ENCODE data around the gene MBD5. TPM values are rescaled to one million over a fixed set of nuclear protein-coding genes. Genes with fewer than 3 reads are reported as not detected.

Gene MBD5
- total and polyA plus RNA-seq, 8 donors: 32.5 to 58.0 (median 43.5) TPM

DNA sequence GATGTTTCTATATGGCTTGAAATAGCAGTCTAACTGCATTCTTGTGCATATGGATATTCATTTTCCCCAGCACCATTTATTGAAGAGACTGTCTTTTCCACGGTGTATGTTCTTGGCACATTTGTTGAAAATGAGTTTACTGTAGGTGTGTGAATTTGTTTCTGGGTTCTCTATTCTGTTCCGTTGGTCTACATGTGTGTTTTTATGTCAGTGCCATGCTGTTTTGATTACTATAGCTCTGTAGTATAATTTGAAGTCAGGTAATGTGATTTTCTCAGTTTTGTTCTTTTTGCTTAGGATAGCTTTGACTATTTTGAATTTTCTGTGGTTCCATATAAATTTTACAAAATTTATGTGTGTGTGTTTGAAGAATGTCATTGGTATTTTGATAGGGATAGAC, 201.0 kb downstream of the MBD5 start:
- TF ChIP-seq, protein P1, sequence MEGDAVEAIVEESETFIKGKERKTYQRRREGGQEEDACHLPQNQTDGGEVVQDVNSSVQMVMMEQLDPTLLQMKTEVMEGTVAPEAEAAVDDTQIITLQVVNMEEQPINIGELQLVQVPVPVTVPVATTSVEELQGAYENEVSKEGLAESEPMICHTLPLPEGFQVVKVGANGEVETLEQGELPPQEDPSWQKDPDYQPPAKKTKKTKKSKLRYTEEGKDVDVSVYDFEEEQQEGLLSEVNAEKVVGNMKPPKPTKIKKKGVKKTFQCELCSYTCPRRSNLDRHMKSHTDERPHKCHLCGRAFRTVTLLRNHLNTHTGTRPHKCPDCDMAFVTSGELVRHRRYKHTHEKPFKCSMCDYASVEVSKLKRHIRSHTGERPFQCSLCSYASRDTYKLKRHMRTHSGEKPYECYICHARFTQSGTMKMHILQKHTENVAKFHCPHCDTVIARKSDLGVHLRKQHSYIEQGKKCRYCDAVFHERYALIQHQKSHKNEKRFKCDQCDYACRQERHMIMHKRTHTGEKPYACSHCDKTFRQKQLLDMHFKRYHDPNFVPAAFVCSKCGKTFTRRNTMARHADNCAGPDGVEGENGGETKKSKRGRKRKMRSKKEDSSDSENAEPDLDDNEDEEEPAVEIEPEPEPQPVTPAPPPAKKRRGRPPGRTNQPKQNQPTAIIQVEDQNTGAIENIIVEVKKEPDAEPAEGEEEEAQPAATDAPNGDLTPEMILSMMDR (IDR thresholded peaks at IDR 0.05): no peak
- ATAC-seq: no peak
- no peaks in the 10 kb centered on the region for H3K4me1 ChIP-seq
- DNase-seq: no peak
- no peak overlapping the region for H3K4me3 ChIP-seq
- intact Hi-C loops (cut with DNase I): no loop called here
- no peaks in the 10 kb centered on the region for H3K27me3 ChIP-seq
- H3K36me3 ChIP-seq: no peaks in the 10 kb centered on the region
- H3K9me3 ChIP-seq: peaks cover 0 to 37% of the 10 kb centered on the region in 2 donors
- H3K27ac ChIP-seq: no peak overlapping the region

DNA sequence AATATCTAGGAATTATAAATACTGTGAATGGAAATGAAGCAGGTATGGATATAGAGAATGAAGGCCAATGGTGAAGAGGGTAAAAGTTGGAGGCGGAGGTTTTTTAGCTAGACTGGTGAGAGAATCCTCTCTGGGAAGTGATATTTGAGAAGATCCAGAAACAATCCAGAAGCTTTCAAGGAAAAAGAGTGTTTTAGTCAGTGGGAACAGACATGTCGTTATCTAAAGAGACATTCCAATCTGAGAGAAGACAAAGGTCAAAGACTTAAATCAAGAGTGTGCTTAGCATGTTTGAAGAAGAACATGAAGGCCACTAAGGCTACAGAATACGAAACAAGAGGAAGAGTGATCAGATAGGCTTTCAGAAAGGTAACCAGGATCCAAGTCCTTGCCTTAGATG, 211.0 kb downstream of the MBD5 start:
- Histone ChIP-seq H3K27me3 (no peaks in the 10 kb centered on the region), H3K4me3 (no peak overlapping the region), H3K27ac (no peak overlapping the region), H3K4me1 (no peaks in the 10 kb centered on the region), H3K9me3 (peaks cover 0 to 15% of the 10 kb centered on the region in 2 donors), H3K36me3 (peaks cover 0 to 14% of the 10 kb centered on the region in 2 donors)
- no peak for DNase-seq
- intact Hi-C loops (cut with DNase I): no loop called here
- no peak for ATAC-seq
- TF ChIP-seq, protein P1 (IDR thresholded peaks at IDR 0.05): no peak

DNA sequence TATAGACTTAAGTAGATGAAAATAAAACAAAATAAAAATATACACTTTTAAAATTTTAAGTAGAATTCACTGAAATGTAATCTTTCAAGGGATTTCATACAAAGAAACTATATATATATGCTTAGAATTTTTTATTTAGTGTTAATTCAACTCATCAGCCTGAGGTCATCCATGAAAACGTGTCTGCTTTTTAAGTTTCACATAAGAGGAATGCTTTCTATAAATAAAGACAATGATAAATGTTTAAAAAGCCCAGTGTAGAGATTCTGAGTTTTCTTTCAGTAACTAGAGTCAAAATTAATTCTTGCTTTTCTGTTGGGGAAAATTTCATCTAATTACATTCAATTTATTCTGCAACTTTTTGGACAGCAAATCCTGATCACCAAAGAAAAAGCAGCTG, 213.3 kb downstream of the MBD5 start:
- ATAC-seq (no peak), DNase-seq (no peak)
- H3K36me3 ChIP-seq: peaks cover 0 to 28% of the 10 kb centered on the region in 2 donors
- H3K27ac ChIP-seq: no peak overlapping the region
- no peaks in the 10 kb centered on the region for H3K4me1 ChIP-seq
- H3K4me3 ChIP-seq: no peak overlapping the region
- H3K27me3 ChIP-seq: no peaks in the 10 kb centered on the region
- TF ChIP-seq, protein P1 (IDR thresholded peaks at IDR 0.05): no peak
- intact Hi-C loops (cut with DNase I): no loop called here
- peaks cover 0 to 16% of the 10 kb centered on the region in 2 donors for H3K9me3 ChIP-seq

DNA sequence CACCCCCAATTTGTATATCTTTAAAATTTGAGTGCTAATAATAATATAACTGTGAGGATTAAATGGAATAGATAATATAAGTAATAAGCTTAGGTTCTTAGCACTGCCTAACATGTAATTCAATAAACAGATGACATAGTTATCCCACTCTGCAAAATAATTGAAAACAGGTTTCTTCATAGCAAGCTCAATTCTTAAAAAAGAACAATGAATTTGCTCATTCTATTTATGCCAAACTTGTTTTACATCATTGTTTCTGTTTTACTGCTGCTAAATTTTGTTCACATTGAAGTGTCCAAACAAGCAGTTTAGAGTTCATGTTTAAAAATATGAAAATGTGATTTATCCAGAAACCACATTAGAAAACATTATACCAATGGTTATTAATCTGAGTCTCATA, 217.0 kb downstream of the MBD5 start:
- peaks cover 0 to 42% of the 10 kb centered on the region in 2 donors for H3K36me3 ChIP-seq
- no peak overlapping the region for H3K27ac ChIP-seq
- ATAC-seq (no peak), DNase-seq (no peak)
- TF ChIP-seq, protein P1 (IDR thresholded peaks at IDR 0.05): no peak
- H3K4me1 ChIP-seq: no peaks in the 10 kb centered on the region
- H3K4me3 ChIP-seq: no peak overlapping the region
- intact Hi-C loops (cut with DNase I): no loop called here
- no peaks in the 10 kb centered on the region for H3K27me3 ChIP-seq
- H3K9me3 ChIP-seq: peaks cover 0 to 32% of the 10 kb centered on the region in 2 donors

DNA sequence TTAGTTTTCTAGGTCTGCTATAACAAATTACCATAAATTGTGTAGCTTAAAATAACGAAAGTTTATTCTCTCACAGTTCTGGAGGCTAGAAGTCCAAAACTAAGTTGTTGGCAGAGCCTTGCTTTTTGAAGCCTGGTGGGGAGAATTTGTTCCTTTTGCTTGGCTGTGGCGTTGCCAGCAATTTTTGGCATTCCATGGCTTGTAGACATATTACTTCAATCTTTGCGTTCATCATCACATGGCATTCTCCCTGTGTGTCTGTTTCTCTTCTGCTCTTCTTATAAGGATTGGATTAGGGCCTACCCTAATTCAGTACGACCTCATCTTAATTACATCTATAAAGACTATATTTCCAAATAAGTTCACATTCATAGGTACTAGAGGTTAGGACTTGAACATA, 217.7 kb downstream of the MBD5 start:
- no peaks in the 10 kb centered on the region for H3K4me1 ChIP-seq

More for the DNA sequence above, 217.7 kb downstream of the MBD5 start:
- TF ChIP-seq, protein P1 (IDR thresholded peaks at IDR 0.05): no peak
- H3K4me3 ChIP-seq: no peak overlapping the region
- H3K9me3 ChIP-seq: peaks cover 0 to 32% of the 10 kb centered on the region in 2 donors
- H3K27me3 ChIP-seq: no peaks in the 10 kb centered on the region
- intact Hi-C loops (cut with DNase I): no loop called here
- ATAC-seq (no peak), DNase-seq (no peak)
- H3K36me3 ChIP-seq: peaks cover 0 to 42% of the 10 kb centered on the region in 2 donors
- no peak overlapping the region for H3K27ac ChIP-seq
